ENCODE data around the gene EPB41L4A. TPM values are rescaled to one million over a fixed set of nuclear protein-coding genes. Genes with fewer than 3 reads are reported as not detected.

The EPB41L4A gene
- total RNA-seq, 1 experiment from 2014 or later = 5.2 TPM

- ChIA-PET CTCF (no interaction called here), POLR2A (no interaction called here)
- H3K4me3 Mint-ChIP-seq = no peak overlapping the region
- peaks cover 4% of the 10 kb centered on the region; the same call in 1 of the 2 replicates for H3K9me3 Mint-ChIP-seq
- TF ChIP-seq, protein P1, sequence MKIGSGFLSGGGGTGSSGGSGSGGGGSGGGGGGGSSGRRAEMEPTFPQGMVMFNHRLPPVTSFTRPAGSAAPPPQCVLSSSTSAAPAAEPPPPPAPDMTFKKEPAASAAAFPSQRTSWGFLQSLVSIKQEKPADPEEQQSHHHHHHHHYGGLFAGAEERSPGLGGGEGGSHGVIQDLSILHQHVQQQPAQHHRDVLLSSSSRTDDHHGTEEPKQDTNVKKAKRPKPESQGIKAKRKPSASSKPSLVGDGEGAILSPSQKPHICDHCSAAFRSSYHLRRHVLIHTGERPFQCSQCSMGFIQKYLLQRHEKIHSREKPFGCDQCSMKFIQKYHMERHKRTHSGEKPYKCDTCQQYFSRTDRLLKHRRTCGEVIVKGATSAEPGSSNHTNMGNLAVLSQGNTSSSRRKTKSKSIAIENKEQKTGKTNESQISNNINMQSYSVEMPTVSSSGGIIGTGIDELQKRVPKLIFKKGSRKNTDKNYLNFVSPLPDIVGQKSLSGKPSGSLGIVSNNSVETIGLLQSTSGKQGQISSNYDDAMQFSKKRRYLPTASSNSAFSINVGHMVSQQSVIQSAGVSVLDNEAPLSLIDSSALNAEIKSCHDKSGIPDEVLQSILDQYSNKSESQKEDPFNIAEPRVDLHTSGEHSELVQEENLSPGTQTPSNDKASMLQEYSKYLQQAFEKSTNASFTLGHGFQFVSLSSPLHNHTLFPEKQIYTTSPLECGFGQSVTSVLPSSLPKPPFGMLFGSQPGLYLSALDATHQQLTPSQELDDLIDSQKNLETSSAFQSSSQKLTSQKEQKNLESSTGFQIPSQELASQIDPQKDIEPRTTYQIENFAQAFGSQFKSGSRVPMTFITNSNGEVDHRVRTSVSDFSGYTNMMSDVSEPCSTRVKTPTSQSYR (CRISPR knock-in tag; IDR thresholded peaks at IDR 0.05) = no peak
- TF ChIP-seq ATF3 (CRISPR knock-in tag; conservative IDR thresholded peaks at IDR 0.05) = no peak
- no peak for TF ChIP-seq CDX4 (CRISPR knock-in tag; IDR thresholded peaks at IDR 0.05; ENCODE audit: borderline replicate concordance)
- TF ChIP-seq ZNF532 (CRISPR knock-in tag; IDR thresholded peaks at IDR 0.05; ENCODE audit: borderline replicate concordance) = no peak
- TF ChIP-seq, protein P2, sequence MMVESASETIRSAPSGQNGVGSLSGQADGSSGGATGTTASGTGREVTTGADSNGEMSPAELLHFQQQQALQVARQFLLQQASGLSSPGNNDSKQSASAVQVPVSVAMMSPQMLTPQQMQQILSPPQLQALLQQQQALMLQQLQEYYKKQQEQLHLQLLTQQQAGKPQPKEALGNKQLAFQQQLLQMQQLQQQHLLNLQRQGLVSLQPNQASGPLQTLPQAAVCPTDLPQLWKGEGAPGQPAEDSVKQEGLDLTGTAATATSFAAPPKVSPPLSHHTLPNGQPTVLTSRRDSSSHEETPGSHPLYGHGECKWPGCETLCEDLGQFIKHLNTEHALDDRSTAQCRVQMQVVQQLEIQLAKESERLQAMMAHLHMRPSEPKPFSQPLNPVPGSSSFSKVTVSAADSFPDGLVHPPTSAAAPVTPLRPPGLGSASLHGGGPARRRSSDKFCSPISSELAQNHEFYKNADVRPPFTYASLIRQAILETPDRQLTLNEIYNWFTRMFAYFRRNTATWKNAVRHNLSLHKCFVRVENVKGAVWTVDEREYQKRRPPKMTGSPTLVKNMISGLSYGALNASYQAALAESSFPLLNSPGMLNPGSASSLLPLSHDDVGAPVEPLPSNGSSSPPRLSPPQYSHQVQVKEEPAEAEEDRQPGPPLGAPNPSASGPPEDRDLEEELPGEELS (CRISPR knock-in tag; IDR thresholded peaks at IDR 0.05) = no peak
- no peak for TF ChIP-seq E2F1 (CRISPR knock-in tag; IDR thresholded peaks at IDR 0.05)
- no peak for TF ChIP-seq NFYB (CRISPR knock-in tag; conservative IDR thresholded peaks at IDR 0.05; ENCODE audit: low read depth)
- TF ChIP-seq CTCF (IDR thresholded peaks at IDR 0.05) = no peak
- TF ChIP-seq CBFB (CRISPR knock-in tag; IDR thresholded peaks at IDR 0.05; ENCODE audit: low read depth) = no peak
- no peak for TF ChIP-seq AFF4 (CRISPR knock-in tag; IDR thresholded peaks at IDR 0.05; ENCODE audit: borderline replicate concordance)
- no peak for TF ChIP-seq ZNF671 (CRISPR knock-in tag; IDR thresholded peaks at IDR 0.05)
- TF ChIP-seq ELF4 (CRISPR knock-in tag; IDR thresholded peaks at IDR 0.05; ENCODE audit: low read depth) = no peak
- TF ChIP-seq MYBL2 (CRISPR knock-in tag; IDR thresholded peaks at IDR 0.05) = no peak
- no peak for TF ChIP-seq ZNF263 (CRISPR knock-in tag; IDR thresholded peaks at IDR 0.05; ENCODE audit: low read depth)
- TF ChIP-seq NFATC4 (CRISPR knock-in tag; IDR thresholded peaks at IDR 0.05) = no peak
- no peak for TF ChIP-seq EMX1 (CRISPR knock-in tag; IDR thresholded peaks at IDR 0.05)
- TF ChIP-seq NFE2L1 (CRISPR knock-in tag; IDR thresholded peaks at IDR 0.05) = no peak
- no peak for TF ChIP-seq JAZF1 (CRISPR knock-in tag; IDR thresholded peaks at IDR 0.05)
- no peak for TF ChIP-seq ZNF396 (CRISPR knock-in tag; IDR thresholded peaks at IDR 0.05; ENCODE audit: borderline replicate concordance)
- no peak for TF ChIP-seq ATF1 (CRISPR knock-in tag; IDR thresholded peaks at IDR 0.05)
- peaks cover 43% of the 10 kb centered on the region for H3K4me1 Mint-ChIP-seq
- H3K27ac Mint-ChIP-seq = no peak overlapping the region
- no peaks in the 10 kb centered on the region for H3K36me3 Mint-ChIP-seq
- no peaks in the 10 kb centered on the region for H3K27me3 Mint-ChIP-seq (ENCODE audit: low read depth)
- no peak for ATAC-seq
- no peak for DNase-seq (ENCODE audit: low spot score)
Observed at GRCh38 chr5:112331892-112332291, 87.2 kb downstream of the EPB41L4A start.
